ENCODE measurements around the gene HNRNPH2. TPM values are rescaled to one million over a fixed set of nuclear protein-coding genes. Genes with fewer than 3 reads are reported as not detected.

HNRNPH2 gene
- total and polyA plus RNA-seq, 9 of the 15 experiments (the other 6 are each of a cell fraction or from before 2014, with no cell fraction given), result 40.0 to 130 (median 60.3) TPM

- Histone ChIP-seq H3K79me2 (ENCODE audit: control insufficient read depth, insufficient read depth, low read length) (no peaks in the 10 kb centered on the region), H3K9me1 (ENCODE audit: control insufficient read depth, insufficient read depth, low read length) (no peaks in the 10 kb centered on the region), H3K4me2 (ENCODE audit: insufficient read depth, low read length) (no peak overlapping the region), H3K4me3 (no peak overlapping the region), H4K20me1 (replicated peaks; ENCODE audit: control insufficient read depth, insufficient read depth, low read length) (no peaks in the 10 kb centered on the region), H3K4me1 (replicated peaks in 1 of 2; ENCODE audit: control insufficient read depth in 2 of 2, insufficient read depth in 2 of 2, low read length in 2 of 2) (peaks cover 0 to 4% of the 10 kb centered on the region in 2 experiments; a peak in 3 of 5 replicates), H3K9ac (ENCODE audit: insufficient read depth in 1 of 2, low read depth in 2 of 2, low read length in 2 of 2) (no peak overlapping the region), H2AFZ (ENCODE audit: low read depth, low read length) (no peak overlapping the region), H3K27ac (ENCODE audit: extremely low read depth, low read depth, low read length) (no peak overlapping the region), H3K27me3 (ENCODE audit: control insufficient read depth in 2 of 2, insufficient read depth in 2 of 2, low read length in 2 of 2) (no peaks in the 10 kb centered on the region), H3K9me3 (replicated peaks; ENCODE audit: control insufficient read depth, insufficient read depth, low read depth, low read length) (no peaks in the 10 kb centered on the region), H3K36me3 (ENCODE audit: control insufficient read depth, insufficient read depth, low read length) (peaks cover 57% of the 10 kb centered on the region)
- TF ChIP-seq JUNB (CRISPR knock-in tag; conservative IDR thresholded peaks at IDR 0.05), result no peak
- TF ChIP-seq ZNF165 (CRISPR knock-in tag; IDR thresholded peaks at IDR 0.05; ENCODE audit: borderline replicate concordance), result no peak
- TF ChIP-seq MXD1 (CRISPR knock-in tag; IDR thresholded peaks at IDR 0.05; ENCODE audit: borderline replicate concordance, poor library complexity, severe bottlenecking), result no peak
- TF ChIP-seq PKNOX1 (IDR thresholded peaks at IDR 0.05), result no peak
- no peak for TF ChIP-seq NBN (IDR thresholded peaks at IDR 0.05; ENCODE audit: low read depth)
- no peak for TF ChIP-seq SMAD1 (IDR thresholded peaks at IDR 0.05; ENCODE audit: low read depth, low read length, partially characterized antibody)
- DNase-seq (ENCODE audit: extremely low read depth in 1 of 4, low spot score in 3 of 4), result no peak
- in situ Hi-C loops (cut with MboI), result no loop called here
- no peak for FAIRE-seq
- ChIA-PET POLR2A (interaction anchor here (0.7 kb wide), 1 partner anchor 18 kb away, joined by 4 read pairs; no protein-coding TSS in a partner anchor), CTCF (ENCODE audit: low intra/inter-chr PET ratio) (no interaction called here)
- BruUV-seq (replicated peaks), result no TSS peak
- ATAC-seq, result no peak
- 100% methylated on average over 1 of the region's 1 CpG for WGBS (ENCODE audit: insufficient coverage, low coverage, missing lambda C conversion rate)
- intact Hi-C loops (cut with micrococcal nuclease), result no loop called here
Observed at GRCh38 chrX:101365301-101365795, 42.7 kb upstream of the HNRNPH2 start.

All from K562 (cell line).